A673 (cell line): ENCODE measurements around the gene CRABP1. TPM values are rescaled to one million over a fixed set of nuclear protein-coding genes. Genes with fewer than 3 reads are reported as not detected.

ENCODE experiments used
- BruUV-seq: library from RNA; stranded (reverse); fragments of 400-500 nt; replicated peaks from 2 replicates; lab custom pipeline; 2021; lab: Mats Ljungman, UMichigan
- CTCF ChIA-PET: fragments of 300-600 bp; sonication (Branson Sonifier 250); formaldehyde crosslinking; loops from one replicate; lab custom pipeline; 2022; ENCODE audit warnings: antibody characterized with exemption; lab: Charles Lee
- POLR2A ChIA-PET: fragments of 300-600 bp; sonication (Branson Sonifier 250); formaldehyde crosslinking; loops from one replicate; lab custom pipeline; 2022; ENCODE audit warnings: antibody characterized with exemption; ENCODE audit not compliant: low non-redundant PET; lab: Charles Lee
- DNase-seq: peaks from one replicate; pipeline ENCODE4 v3.0.0-alpha.2; 2015; ENCODE audit warnings: low spot score
- H3K27ac ChIP-seq: fragments of 200-600 bp; sonication (generic); 2 replicates; pipeline ENCODE4 v1.5.1; 2016; ENCODE audit warnings: mixed run types, low read depth, mild to moderate bottlenecking, mixed read lengths, antibody characterized with exemption, low read length; ENCODE audit not compliant: poor library complexity, severe bottlenecking
- H3K27me3 ChIP-seq: fragments of 200-600 bp; sonication (generic); replicated peaks from 2 replicates; pipeline ENCODE4 v1.6.1; 2017; ENCODE audit warnings: mixed run types, low read depth, mild to moderate bottlenecking, mixed read lengths, antibody characterized with exemption, low read length; ENCODE audit not compliant: insufficient read depth, poor library complexity
- H3K36me3 ChIP-seq: fragments of 200-600 bp; sonication (generic); 2 replicates; pipeline ENCODE4 v1.6.1; 2016; ENCODE audit warnings: mixed run types, mild to moderate bottlenecking, mixed read lengths, antibody characterized with exemption, low read length; ENCODE audit not compliant: insufficient read depth, poor library complexity, severe bottlenecking
- H3K4me1 ChIP-seq: fragments of 200-600 bp; sonication (generic); 2 replicates; pipeline ENCODE4 v1.6.1; 2017; ENCODE audit warnings: mixed run types, mild to moderate bottlenecking, mixed read lengths, antibody characterized with exemption, low read length; ENCODE audit not compliant: insufficient read depth, poor library complexity, severe bottlenecking
- H3K4me3 ChIP-seq: fragments of 200-600 bp; sonication (generic); 2 replicates; pipeline ENCODE4 v1.5.1; 2016; ENCODE audit warnings: low read depth, mixed run types, mild to moderate bottlenecking, mixed read lengths, low read length; ENCODE audit not compliant: poor library complexity, severe bottlenecking
- H3K9me3 ChIP-seq: fragments of 200-600 bp; sonication (generic); 2 replicates; pipeline ENCODE4 v1.6.1; 2016; ENCODE audit warnings: mixed run types, low read depth, mild to moderate bottlenecking, mixed read lengths, antibody characterized with exemption, low read length; ENCODE audit not compliant: poor library complexity, severe bottlenecking
- CTCF ChIP-seq: fragments of 300-800, 200-600 bp; sonication (generic); conservative IDR thresholded peaks from 2 replicates; pipeline ENCODE4 v1.5.1; 2017; ENCODE audit warnings: low read depth, mild to moderate bottlenecking, antibody characterized with exemption, low read length, moderate library complexity, mixed read lengths
- EZH2 ChIP-seq: fragments of 200-600 bp; sonication (generic); IDR thresholded peaks from 2 replicates; pipeline ENCODE4 v1.6.1; 2017; ENCODE audit warnings: borderline replicate concordance, low read depth, mild to moderate bottlenecking, mixed read lengths, antibody characterized with exemption, low read length; ENCODE audit not compliant: poor library complexity, severe bottlenecking
- intact Hi-C: fragments of 100-400 bp; cut with micrococcal nuclease; formaldehyde crosslinking; loops from one replicate; pipeline ENCODE4 v1.10.0; 2022; ENCODE audit not compliant: unreplicated experiment
- total RNA-seq: library from RNA; stranded (reverse); gene quantifications from 2 replicates; pipeline ENCODE4 v1.2.3, GENCODE V29; 2021

Gene CRABP1
- total RNA-seq, 1 experiment from 2014 or later: 61.2 TPM

GRCh38 chr15:78353093-78353492 lies 12.9 kb downstream of the CRABP1 start:
- POLR2A ChIA-PET: no interaction called here

GRCh38 chr15:78355177-78355576 lies 15.0 kb downstream of the CRABP1 start:
- no peaks in the 10 kb centered on the region for H3K4me1 ChIP-seq
- no peaks in the 10 kb centered on the region for H3K36me3 ChIP-seq
- H3K4me3 ChIP-seq: no peak overlapping the region
- intact Hi-C loops: no loop called here
- H3K27me3 ChIP-seq: no peaks in the 10 kb centered on the region
- DNase-seq: no peak
- ChIA-PET CTCF (no interaction called here), POLR2A (no interaction called here)
- TF ChIP-seq CTCF (no peak), EZH2 (no peak)
- H3K9me3 ChIP-seq: no peaks in the 10 kb centered on the region
- no peak overlapping the region for H3K27ac ChIP-seq
- no TSS peak for BruUV-seq

More at GRCh38 chr15:78353093-78353492, 12.9 kb downstream of the CRABP1 start:
- H3K4me1 ChIP-seq: peaks cover 6% of the 10 kb centered on the region
- no peak overlapping the region for H3K4me3 ChIP-seq
- H3K36me3 ChIP-seq: no peaks in the 10 kb centered on the region
- H3K27me3 ChIP-seq: no peaks in the 10 kb centered on the region
- DNase-seq: peak; percentile 49
- no TSS peak for BruUV-seq
- no peak overlapping the region for H3K27ac ChIP-seq
- CTCF ChIA-PET: no interaction called here
- TF ChIP-seq EZH2 (no peak), CTCF (no peak)
- intact Hi-C loops: no loop called here
- no peaks in the 10 kb centered on the region for H3K9me3 ChIP-seq

DNA sequence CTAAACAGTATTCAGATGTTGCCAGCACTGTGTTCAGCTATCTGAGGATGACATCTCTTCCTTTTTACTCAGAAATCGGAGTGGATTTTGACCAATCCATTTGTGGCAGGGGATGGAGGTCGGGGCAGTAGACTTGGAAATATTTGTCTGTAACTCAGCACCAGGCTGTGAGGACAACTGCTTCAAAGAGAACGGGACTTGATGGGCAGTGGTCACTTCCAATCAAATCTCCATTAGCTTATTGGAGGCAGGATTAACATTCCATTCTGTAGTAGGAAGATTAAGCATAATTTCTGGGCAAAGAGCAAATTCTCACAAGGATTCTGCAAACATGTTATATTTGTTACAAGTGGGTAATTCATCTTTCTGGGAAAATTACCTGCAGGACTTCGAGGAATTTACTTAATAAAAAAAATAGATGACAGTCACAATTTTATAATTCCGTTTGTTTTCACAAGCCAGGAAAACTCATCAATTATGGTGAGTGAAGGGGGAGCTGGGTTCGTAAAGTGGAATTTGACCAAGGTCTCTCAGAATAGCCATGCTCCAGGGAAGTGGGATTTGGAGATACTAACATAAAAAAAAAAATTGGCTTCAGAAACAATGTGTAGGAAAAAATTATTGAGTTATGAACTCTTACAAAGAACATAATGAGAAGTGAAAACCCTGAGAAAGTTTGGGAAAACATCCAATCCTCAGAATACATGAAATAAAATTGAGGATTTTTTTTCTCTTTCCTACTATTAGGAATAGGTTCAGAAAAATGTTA lies 18.1 kb downstream of the CRABP1 start:
- no peaks in the 10 kb centered on the region for H3K4me1 ChIP-seq
- ChIA-PET CTCF (no interaction called here), POLR2A (no interaction called here)
- no peaks in the 10 kb centered on the region for H3K27me3 ChIP-seq
- no peak overlapping the region for H3K4me3 ChIP-seq
- DNase-seq: no peak
- no peaks in the 10 kb centered on the region for H3K9me3 ChIP-seq
- H3K27ac ChIP-seq: no peak overlapping the region
- H3K36me3 ChIP-seq: no peaks in the 10 kb centered on the region
- intact Hi-C loops: no loop called here
- no TSS peak for BruUV-seq
- no peak for TF ChIP-seq EZH2
- TF ChIP-seq CTCF: no peak
